ENCODE data around the gene C1GALT1. TPM values are rescaled to one million over a fixed set of nuclear protein-coding genes. Genes with fewer than 3 reads are reported as not detected.

The C1GALT1 gene
- total and polyA plus RNA-seq, 9 of the 15 experiments (the other 6 are each of a cell fraction or from before 2014, with no cell fraction given) = 5.0 to 33.2 (median 24.1) TPM

DNA sequence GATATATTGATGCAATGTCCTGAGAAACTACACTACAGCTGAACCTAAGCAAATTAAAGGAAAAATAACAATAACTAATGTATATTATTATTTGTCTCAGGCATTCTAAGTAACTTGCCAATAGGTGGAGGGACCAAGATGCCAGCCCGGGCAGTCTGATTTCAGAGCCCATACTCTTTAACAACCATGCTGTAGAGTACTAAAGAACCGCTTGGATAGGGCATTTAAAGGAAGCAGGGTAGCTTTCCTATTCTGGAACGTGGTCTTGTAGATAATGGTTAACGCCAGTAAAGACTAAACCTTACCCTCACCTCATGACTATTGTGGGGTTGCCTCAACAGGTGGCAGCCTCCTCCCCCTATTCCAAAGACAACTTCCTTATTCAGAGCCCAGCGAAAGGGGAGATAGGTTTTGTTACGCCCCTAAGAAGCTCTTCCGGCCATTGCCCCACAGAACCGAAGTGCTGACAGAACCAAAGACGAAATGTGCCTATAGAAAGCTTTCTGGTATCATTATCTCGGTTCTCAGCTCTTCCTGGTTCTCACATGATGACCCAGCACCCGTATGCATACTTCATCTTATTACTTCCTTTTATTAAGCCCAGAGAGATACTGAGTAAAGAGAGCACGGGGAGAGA lies 707 bp upstream of the C1GALT1 start (continued):
- TF ChIP-seq FOSL1 (tag; conservative IDR thresholded peaks at IDR 0.05) (0 out of 2 replicates have a peak, but pooled peaks have one; percentile 13), SP1 (CRISPR knock-in tag; IDR thresholded peaks at IDR 0.05) (no peak; the same call in 1 of the 2 replicates), OTX1 (CRISPR knock-in tag; IDR thresholded peaks at IDR 0.05) (peak; percentile 70; the same call in 1 of the 2 replicates), ASH1L (IDR thresholded peaks at IDR 0.05; ENCODE audit: borderline replicate concordance, low read depth, partially characterized antibody) (peak; percentile 40), NCOR1 (IDR thresholded peaks at IDR 0.05) (0 out of 2 replicates have a peak, but pooled peaks have one; percentile 7), FOS (IDR thresholded peaks at IDR 0.05; ENCODE audit: extremely low read depth, insufficient read length) (no peak), TSHZ1 (CRISPR knock-in tag; IDR thresholded peaks at IDR 0.05) (no peak), RAD21 (CRISPR knock-in tag; conservative IDR thresholded peaks at IDR 0.05 in 1 of 2, IDR thresholded peaks at IDR 0.05 in 1 of 2) (peak; percentile 14 to 47; a peak in 2 of 4 replicates), NFE2 (IDR thresholded peaks at IDR 0.05; ENCODE audit: low read depth) (no peak), EP400 (IDR thresholded peaks at IDR 0.05) (peak; percentile 59), ZNF764 (CRISPR knock-in tag; IDR thresholded peaks at IDR 0.05; ENCODE audit: low read depth) (no peak), ZNF232 (CRISPR knock-in tag; IDR thresholded peaks at IDR 0.05) (no peak), DLX4 (CRISPR knock-in tag; IDR thresholded peaks at IDR 0.05) (no peak), BACH1 (tag; IDR thresholded peaks at IDR 0.05) (0 out of 2 replicates have a peak, but pooled peaks have one; percentile 32), TCF3 (CRISPR knock-in tag; IDR thresholded peaks at IDR 0.05) (peak; percentile 2; the same call in 1 of the 2 replicates), HNRNPK (IDR thresholded peaks at IDR 0.05; ENCODE audit: low read depth, low read length, poor library complexity, severe bottlenecking) (no peak)
- TF ChIP-seq, protein P1, sequence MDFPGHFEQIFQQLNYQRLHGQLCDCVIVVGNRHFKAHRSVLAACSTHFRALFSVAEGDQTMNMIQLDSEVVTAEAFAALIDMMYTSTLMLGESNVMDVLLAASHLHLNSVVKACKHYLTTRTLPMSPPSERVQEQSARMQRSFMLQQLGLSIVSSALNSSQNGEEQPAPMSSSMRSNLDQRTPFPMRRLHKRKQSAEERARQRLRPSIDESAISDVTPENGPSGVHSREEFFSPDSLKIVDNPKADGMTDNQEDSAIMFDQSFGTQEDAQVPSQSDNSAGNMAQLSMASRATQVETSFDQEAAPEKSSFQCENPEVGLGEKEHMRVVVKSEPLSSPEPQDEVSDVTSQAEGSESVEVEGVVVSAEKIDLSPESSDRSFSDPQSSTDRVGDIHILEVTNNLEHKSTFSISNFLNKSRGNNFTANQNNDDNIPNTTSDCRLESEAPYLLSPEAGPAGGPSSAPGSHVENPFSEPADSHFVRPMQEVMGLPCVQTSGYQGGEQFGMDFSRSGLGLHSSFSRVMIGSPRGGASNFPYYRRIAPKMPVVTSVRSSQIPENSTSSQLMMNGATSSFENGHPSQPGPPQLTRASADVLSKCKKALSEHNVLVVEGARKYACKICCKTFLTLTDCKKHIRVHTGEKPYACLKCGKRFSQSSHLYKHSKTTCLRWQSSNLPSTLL (IDR thresholded peaks at IDR 0.05) = no peak
- TF ChIP-seq, protein P2, sequence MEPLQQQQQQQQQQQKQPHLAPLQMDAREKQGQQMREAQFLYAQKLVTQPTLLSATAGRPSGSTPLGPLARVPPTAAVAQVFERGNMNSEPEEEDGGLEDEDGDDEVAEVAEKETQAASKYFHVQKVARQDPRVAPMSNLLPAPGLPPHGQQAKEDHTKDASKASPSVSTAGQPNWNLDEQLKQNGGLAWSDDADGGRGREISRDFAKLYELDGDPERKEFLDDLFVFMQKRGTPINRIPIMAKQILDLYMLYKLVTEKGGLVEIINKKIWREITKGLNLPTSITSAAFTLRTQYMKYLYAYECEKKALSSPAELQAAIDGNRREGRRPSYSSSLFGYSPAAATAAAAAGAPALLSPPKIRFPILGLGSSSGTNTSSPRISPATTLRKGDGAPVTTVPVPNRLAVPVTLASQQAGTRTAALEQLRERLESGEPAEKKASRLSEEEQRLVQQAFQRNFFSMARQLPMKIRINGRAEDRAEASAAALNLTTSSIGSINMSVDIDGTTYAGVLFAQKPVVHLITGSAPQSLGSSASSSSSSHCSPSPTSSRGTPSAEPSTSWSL (CRISPR knock-in tag; IDR thresholded peaks at IDR 0.05; ENCODE audit: borderline replicate concordance) = no peak
- TF ChIP-seq, protein P3, sequence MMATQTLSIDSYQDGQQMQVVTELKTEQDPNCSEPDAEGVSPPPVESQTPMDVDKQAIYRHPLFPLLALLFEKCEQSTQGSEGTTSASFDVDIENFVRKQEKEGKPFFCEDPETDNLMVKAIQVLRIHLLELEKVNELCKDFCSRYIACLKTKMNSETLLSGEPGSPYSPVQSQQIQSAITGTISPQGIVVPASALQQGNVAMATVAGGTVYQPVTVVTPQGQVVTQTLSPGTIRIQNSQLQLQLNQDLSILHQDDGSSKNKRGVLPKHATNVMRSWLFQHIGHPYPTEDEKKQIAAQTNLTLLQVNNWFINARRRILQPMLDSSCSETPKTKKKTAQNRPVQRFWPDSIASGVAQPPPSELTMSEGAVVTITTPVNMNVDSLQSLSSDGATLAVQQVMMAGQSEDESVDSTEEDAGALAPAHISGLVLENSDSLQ (IDR thresholded peaks at IDR 0.05) = no peak

Data from K562 (cell line).